CD4-positive, alpha-beta T cell treated with Interleukin-4 for 1 hour (primary cell): ENCODE data around the gene RHEX.

Experiments
- DNase-seq, 2 donors: peaks; one replicate each; pipeline ENCODE4 v3.0.0-alpha.2; 2020 to 2022

The RHEX gene

GRCh38 chr1:206098242-206098919 is 45.4 kb downstream of the RHEX start:
- no peak for DNase-seq

DNA sequence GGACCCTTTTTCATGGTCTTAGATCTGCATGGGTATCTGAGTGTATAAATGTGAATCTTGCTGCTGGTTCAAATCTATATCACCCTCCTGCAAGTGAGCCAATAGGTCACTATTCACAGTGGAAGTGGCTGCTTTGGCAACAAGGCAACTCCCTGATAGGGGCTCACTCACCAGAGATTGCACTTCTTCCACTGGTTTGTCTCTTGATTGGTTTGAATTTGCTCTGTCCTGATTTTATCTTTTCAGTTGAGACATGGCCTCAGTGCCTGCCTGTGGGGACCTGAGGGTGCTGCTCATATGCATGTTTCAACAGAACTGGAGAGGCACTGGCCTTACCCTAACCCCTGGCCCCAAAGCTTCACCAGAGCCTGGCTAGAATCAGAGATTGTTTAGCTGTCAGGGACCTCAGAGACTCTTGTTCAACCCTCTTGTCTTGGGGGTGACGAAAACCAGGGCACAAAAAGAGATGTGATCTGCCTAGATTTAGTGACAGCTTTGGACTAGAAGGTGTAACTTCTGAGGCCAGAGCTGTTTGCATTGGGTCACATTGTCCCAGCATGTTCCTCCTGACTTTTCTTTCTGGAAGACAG is 47.3 kb downstream of the RHEX start:
- DNase-seq = no peak

DNA sequence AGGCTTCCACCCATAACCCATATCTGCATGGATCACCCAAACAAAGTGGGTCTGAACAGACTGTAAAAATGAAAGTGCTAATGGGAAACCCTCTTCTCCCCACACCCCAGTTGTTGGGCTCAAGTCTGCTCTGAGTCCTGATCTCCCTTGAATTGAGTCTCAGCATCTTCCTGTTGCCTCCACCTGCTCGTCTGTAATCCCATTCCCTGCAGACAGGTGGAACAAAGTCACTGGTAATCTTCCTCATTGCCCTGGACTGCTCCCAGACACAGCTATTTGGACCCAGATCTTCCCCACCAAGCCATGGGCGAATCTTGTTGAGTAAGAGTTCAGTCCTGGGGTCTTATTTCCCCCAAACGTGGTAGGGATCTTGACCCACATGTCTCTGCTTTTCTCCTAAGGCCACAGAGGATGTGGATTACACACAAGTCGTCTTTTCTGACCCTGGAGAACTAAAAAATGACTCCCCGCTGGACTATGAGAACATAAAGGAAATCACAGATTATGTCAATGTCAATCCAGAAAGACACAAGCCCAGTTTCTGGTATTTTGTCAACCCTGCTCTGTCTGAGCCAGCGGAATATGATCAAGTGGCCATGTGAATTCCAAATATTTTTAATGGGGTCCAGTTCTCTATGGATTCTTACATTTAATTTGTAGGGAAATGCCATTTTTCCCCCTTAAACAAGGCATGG is 48.5 kb downstream of the RHEX start:
- no peak for DNase-seq

DNA sequence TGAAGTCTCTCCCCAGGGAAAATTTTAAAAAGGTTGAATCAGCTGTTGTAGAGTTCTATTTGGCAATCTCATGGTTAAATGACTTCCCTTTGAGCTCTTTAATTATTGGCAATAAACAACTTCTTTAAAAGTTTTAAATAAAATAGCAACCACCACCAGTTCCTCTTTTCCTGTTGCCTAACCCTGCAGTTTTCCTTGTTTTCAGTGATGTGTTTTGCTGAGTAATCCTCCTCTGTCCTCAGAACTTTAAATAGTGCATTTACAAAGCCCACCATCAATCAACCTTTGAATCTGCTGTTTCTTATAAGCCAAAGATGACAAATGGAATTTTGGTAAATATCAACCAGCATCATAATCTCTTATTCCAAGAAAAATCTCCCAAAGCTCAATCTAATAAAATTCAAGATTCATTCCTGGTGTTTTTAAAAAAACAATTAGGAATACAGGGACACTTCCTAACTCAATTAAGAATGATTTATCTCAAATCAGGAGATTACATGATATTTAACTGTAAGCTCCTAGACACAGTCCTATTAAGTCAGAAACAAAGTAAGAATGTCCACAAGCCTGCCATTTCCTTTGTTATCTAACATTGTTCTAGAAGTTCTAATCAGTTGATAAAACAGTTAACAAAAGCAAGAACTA is 49.4 kb downstream of the RHEX start:
- DNase-seq = no peak

DNA sequence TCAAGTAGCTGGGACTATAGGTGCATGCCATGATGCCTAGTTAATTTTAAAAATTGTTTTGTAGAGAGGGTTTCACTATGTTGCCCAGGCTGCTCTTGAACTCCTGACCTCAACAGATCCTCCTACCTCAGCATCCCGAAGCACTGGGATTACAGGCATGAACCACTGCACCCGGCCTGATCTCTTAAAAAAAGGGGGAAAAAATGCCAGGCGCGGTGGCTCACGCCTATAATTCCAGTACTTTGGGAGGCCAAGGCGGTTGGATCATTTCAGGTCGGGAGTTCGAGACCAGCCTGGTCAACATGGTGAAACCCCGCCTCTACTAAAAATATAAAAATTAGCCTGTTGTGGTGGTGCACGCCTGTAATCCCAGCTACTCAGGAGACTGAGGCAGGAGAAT is 51.0 kb downstream of the RHEX start:
- no peak for DNase-seq

- DNase-seq = no peak
These were observed 52.6 kb downstream of the RHEX start for GRCh38 chr1:206105464-206105995.

- peak; percentile 73 to 74 for DNase-seq
These were observed 53.6 kb downstream of the RHEX start for GRCh38 chr1:206106328-206107167.

DNA sequence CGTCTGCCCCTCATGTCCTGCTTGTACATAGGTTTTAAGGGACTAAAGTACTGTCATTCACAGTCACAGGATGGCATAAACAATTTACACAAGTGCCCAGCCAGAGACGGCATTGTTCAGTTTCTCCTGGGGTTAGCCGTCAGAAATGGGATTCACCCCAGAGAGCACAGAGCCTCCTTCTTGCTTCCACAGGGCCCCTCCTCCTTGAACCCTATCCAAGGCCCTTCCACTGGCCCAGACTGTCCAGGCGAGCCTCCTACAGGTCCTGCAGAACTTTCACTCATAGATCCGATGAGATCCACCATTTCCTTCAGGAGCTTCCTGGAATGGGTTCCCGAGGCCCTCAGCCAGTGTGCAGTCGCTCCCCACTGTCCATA is 54.2 kb downstream of the RHEX start:
- no peak for DNase-seq

- DNase-seq = no peak
These were observed 55.7 kb downstream of the RHEX start for GRCh38 chr1:206108635-206109034.

- DNase-seq = no peak
These were observed 56.7 kb downstream of the RHEX start for GRCh38 chr1:206109718-206110117.

DNA sequence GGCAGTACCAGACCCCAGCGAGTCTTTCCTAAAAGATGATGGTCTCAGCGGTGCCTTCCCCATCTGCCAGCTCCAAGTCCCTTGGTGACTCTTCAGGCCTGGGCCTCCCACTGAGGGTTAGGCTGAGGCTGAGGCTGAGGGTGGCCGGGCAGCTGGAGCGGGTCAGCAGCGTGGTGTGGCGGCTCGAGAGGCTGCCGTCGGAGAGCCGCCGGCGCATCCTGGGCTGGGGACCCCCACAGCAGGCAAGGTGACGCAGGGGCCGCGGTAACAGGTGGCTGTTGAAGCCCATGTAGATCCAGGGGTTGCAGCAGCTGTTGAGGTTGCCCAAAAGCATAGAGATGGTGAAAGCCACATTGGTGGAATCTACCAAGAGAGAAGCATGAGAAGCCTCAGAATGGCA is 57.2 kb downstream of the RHEX start:
- no peak for DNase-seq

DNA sequence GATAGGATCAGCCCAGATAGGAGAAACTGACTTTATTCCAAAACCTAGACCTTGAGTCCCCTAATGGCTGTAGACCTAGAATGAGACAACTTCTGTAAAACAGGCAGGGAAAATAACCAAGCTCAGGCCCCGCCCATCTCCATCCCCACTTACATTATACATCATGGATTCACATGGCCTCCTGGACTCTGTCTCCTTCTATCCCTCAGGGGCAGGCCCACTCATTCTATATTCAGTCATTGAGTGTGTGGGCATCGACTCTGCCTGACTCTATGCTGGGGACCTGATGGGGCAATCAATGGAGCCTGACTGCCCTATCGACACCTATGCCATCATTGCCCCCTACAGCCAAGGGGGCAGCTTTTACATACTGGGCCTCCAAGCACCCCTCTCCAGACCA is 57.8 kb downstream of the RHEX start:
- no peak for DNase-seq

DNA sequence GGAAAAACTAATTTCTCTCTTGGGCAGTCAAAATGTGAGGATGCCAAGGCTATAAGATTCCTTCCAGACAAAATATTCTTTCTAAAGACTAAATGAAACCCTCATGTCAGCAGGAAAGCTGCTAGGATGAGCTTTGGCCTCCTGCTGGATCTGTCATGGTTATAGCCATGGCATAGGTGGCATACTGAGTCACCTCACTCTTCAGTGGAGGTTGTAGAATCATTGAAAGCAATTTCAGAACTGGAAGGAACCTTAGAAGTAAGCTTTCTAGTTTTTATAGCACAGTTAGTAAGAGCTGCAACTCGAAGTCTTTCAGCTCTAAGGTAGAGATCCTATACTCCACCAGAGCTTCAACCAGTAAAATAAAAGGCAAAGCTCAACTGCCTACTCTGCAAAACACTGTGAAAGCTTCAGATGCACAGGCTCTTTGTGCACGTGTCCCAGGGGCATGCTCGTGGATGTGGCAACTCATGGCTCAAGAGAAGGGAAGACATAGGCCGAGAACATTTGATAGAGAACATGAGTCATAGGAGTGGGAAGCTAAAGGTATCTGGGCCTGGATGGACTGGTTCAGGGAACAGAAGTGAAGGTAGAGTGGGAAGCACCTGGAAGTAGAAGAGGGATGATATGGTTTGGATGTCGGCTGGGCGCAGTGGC is 58.4 kb downstream of the RHEX start:
- DNase-seq = no peak

DNA sequence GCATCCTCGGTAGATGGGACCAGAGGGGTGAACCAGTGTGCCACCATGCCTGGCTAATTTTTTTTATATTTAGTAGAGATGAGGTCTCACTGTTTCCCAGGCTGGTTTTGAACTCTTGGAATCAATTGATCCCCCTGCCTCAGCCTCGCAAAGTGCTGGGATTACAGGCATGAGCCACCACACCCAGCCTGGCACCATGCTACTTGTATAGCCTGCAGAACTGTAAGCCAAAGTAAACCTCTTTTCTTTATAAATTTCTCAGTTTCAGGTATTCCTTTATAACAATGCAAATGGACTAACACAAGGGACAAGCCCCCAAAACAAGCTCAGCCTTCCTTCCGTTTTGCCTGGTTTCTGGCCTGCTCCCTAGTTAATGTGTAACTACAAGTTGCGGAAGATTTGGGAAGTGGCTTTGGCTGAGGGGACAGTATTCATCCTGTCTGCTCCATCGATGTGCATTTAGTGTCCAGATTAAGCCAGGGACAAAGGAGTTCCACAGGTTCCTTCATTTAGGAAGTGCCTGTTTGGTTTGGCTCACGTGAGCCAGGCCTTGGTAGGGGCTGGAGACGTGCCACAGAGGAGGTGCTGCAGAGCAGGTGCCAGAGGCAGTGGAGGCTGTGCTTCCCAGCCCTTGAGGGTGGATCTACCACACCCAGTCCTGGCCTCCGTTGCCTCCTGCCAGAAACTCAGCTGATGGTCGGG is 59.8 kb downstream of the RHEX start:
- DNase-seq = no peak

DNA sequence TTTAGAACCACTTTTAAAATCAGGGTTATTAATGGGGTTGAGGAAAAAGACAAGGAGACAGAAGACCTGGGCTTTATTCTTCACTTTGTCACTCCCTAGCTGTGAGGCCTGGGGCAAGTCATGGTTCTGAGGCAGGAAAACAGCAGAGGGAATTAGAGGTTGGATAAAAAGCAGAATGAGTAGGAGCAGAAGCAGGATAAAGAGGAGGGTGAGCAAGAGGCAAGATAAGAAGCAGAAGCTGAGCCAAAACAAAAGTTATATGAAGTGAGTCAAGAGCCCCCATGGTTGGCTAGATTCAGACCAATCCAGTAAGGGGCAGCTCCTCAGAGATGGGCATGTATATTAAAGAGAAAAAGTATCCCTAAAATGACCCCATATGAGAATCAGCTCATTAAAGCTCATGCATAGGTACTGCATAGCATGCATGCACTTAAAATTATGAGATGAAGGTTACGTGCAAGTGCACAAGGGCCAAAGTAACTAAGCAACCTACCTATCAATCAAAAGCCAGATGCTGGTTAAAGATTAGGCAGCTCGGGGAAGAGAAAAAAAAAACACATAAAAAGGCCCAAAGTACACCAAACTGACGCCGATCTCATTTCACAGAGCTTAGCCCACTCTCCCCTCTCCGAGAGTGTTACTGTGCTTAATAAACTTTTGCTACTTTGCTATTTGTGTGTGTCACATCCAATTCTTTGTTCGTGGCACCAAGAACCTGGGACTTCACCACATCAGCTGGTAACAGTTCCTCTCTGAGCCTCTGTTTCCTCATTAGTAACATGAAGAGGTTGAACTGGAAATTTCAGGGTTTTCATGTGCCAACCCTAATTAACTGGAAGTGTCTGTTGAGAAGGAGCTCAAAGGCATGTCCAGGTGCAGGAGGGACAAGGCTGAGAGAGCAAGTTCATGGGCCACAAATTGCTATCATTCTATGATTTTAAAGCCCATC is 62.0 kb downstream of the RHEX start:
- no peak for DNase-seq

GRCh38 chr1:206115791-206116190 is 62.8 kb downstream of the RHEX start:
- DNase-seq = no peak

DNA sequence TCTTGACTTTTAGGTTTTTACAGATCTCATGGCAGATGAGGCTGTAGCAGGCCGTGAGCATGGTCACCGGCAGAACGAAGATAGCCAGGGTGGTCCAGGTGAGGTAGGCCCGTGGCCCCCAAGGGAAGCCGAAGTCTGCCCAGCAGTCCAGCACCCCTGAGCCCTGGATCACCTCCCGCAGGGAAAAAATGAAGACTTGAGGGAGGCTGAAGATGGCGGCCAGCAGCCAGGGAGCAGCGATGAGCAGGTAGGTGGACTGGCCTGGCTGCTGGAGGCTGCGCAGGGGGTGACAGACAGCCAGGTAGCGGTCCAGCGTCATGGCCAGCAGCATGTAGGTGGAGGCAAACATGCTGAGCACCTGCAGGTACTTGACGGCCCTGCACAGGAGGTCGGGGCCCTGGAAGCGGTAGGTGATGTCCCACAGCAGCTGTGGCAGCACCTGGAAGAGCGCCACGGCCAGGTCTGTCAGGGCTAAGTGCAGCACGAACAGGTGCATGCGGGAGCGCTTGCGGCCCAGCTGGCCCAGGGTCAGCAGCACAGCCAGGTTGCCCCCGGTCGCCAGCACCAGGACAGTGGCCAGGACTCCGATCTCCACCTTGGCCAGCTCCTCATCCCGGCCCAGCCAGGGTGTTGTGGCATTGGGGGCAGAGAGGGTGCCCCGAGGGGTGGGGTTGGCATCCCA is 63.4 kb downstream of the RHEX start:
- no peak for DNase-seq

- no peak for DNase-seq
These were observed 63.8 kb downstream of the RHEX start for GRCh38 chr1:206116873-206117150.

- DNase-seq = peak in 1 of 2 donors; percentile 2
These were observed 64.4 kb downstream of the RHEX start, which contains the start of gene AVPR1B for GRCh38 chr1:206117151-206117948. TSS of gene AVPR1B (minus strand) at chr1:206117388. CDS start at chr1:206116890, 498 bp downstream.
